Mucosa of descending colon (tissue), 3 donors: ENCODE data around the gene AKAP5. TPM values are rescaled to one million over a fixed set of nuclear protein-coding genes. Genes with fewer than 3 reads are reported as not detected.
A peak's percentile ranks its signal among the peaks of the same experiment; 100 is the strongest.

Source experiments
- ATAC-seq: fragments of 200-7000 bp; cut with Tn5 transposase; one replicate; pipeline ENCODE4 v1.9.1; 2020; ENCODE audit warnings: mild to moderate bottlenecking, moderate library complexity
- DNase-seq, 3 donors: peaks; one replicate each; pipeline ENCODE4 v3.0.0-alpha.2; 2020
- H3K36me3 ChIP-seq: fragments of 200-600 bp; one replicate; pipeline ENCODE4 v1.8.0; 2021; ENCODE audit warnings: low read depth, mild to moderate bottlenecking
- H3K4me1 ChIP-seq: fragments of 200-600 bp; one replicate; pipeline ENCODE4 v1.8.0; 2021; ENCODE audit warnings: low read depth, mild to moderate bottlenecking
- H3K4me3 ChIP-seq: fragments of 200-600 bp; one replicate; pipeline ENCODE4 v1.8.0; 2021; ENCODE audit warnings: mild to moderate bottlenecking
- H3K9me3 ChIP-seq: fragments of 200-600 bp; one replicate; pipeline ENCODE4 v1.8.0; 2021; ENCODE audit warnings: mild to moderate bottlenecking
- intact Hi-C, 2 donors: fragments of 100-400 bp; cut with DNase I in 1 of 2; cut with micrococcal nuclease in 1 of 2; formaldehyde crosslinking; loops; one replicate each; pipeline versions ENCODE4 v1.11.0 to v1.11.1; 2022; cut with DNase I, micrococcal nuclease
- total RNA-seq, 3 donors: library from RNA; stranded (reverse); fragmentation: NEBNext Ultra II Directional in 2 of 3; extraction: Animal tissue kit (Norgen Biotek cat#: 25700) in 2 of 3; gene quantifications; one replicate each; pipeline versions ENCODE4 v1.2.1 to v1.2.4, GENCODE V29; 2021 to 2023
- TF ChIP-seq, protein P1 (sequence below): fragments of 200-600 bp; IDR thresholded peaks from one replicate; pipeline ENCODE4 v1.8.0; 2022; ENCODE audit warnings: antibody characterized with exemption, mild to moderate bottlenecking
- donor health status: DM: no; HTN: no; CAD: no; lungs with moderate emphysema.
- donor health status: DM: no; HTN: no; CAD: no.
- donor health status: DM: no; HTN: yes; CAD: no.

Gene AKAP5
- total RNA-seq, 3 donors from 2014 or later: 3.9 to 8.0 (median 7.4) TPM

DNA sequence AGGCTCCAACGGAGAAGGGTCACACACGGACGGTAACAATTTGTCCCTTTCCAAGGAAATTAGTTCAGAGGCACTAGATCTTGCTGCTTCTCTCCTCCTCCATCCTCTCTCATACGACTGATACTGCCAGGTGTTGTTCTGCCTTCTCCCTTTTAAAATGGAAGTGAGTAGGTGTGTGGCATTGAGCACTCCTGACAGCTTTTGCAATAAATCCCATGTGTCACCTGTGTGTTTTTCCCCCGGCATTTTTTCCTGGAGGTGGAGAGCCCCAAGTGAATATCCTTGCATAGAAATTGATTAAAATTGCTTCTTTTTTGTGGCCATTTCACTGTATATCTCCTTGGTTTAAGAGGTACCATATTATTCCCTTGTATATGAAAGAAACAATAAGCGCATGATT lies 26.2 kb upstream of the AKAP5 start:
- ATAC-seq (no peak), DNase-seq (no peak)
- intact Hi-C loops: no loop called here
- peaks cover 6% of the 10 kb centered on the region for H3K4me1 ChIP-seq
- TF ChIP-seq, protein P1, sequence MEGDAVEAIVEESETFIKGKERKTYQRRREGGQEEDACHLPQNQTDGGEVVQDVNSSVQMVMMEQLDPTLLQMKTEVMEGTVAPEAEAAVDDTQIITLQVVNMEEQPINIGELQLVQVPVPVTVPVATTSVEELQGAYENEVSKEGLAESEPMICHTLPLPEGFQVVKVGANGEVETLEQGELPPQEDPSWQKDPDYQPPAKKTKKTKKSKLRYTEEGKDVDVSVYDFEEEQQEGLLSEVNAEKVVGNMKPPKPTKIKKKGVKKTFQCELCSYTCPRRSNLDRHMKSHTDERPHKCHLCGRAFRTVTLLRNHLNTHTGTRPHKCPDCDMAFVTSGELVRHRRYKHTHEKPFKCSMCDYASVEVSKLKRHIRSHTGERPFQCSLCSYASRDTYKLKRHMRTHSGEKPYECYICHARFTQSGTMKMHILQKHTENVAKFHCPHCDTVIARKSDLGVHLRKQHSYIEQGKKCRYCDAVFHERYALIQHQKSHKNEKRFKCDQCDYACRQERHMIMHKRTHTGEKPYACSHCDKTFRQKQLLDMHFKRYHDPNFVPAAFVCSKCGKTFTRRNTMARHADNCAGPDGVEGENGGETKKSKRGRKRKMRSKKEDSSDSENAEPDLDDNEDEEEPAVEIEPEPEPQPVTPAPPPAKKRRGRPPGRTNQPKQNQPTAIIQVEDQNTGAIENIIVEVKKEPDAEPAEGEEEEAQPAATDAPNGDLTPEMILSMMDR: no peak
- H3K9me3 ChIP-seq: no peaks in the 10 kb centered on the region
- H3K36me3 ChIP-seq: no peaks in the 10 kb centered on the region
- H3K4me3 ChIP-seq: no peak overlapping the region

DNA sequence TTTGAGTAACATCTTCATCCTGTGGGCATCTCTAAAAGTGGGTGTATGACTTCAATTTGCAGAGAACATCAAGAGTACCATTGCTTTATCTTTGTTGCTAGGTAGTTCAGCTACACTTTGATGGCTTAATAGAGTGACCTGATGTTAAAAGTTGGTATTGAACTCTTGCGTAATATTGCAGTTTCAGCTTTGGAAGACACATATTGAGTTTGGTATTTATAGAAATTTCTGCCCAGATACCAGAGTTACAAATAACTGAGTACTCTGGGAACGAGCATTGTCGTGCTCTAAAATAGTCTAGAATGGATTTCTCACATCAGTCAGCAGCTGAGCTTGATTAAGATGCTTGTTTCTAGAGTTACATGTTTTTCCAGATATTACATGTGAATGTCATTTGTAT lies 24.8 kb upstream of the AKAP5 start:
- intact Hi-C loops: no loop called here

DNA sequence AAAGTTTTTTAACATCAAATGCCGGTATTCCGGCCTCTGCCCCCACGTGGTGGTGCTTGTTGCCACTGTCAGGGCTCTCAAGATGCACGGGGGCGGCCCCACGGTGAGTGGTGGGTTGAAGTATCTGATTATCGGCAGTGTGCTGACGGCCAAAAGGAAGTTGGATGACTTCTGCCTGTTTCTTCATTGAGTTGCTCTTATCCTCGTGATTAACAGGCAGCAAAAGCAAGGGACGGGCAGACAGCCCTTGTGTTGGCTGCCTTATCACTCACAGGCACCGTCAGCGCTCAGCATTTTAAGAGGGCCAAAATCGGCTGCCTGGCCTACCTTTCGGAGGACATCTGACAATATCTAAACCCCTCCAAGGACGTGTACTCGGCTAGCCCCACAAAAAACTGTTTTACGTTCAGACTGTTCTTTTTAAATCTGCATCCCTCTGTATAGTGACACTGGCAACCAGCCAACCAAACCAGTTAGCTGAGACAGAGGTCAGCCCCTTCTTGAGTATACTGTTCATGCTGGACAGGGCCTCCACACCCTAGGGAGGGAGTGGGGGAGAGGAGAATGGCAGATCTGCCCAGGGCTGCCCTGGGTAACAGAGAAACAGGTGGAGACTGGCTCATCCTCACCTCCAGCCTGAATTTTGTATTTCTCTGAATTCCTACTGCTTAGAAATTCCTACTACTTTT lies 22.9 kb upstream of the AKAP5 start:
- TF ChIP-seq, protein P1: no peak
- ATAC-seq (no peak), DNase-seq (no peak)
- H3K4me3 ChIP-seq: no peak overlapping the region
- intact Hi-C loops: no loop called here
- peaks cover 6% of the 10 kb centered on the region for H3K4me1 ChIP-seq
- H3K36me3 ChIP-seq: no peaks in the 10 kb centered on the region
- H3K9me3 ChIP-seq: no peaks in the 10 kb centered on the region

More for the DNA sequence above, 24.8 kb upstream of the AKAP5 start:
- no peaks in the 10 kb centered on the region for H3K36me3 ChIP-seq
- no peak overlapping the region for H3K4me3 ChIP-seq
- ATAC-seq: no peak
- no peaks in the 10 kb centered on the region for H3K9me3 ChIP-seq
- TF ChIP-seq, protein P1: no peak
- DNase-seq: no peak
- H3K4me1 ChIP-seq: peaks cover 6% of the 10 kb centered on the region

DNA sequence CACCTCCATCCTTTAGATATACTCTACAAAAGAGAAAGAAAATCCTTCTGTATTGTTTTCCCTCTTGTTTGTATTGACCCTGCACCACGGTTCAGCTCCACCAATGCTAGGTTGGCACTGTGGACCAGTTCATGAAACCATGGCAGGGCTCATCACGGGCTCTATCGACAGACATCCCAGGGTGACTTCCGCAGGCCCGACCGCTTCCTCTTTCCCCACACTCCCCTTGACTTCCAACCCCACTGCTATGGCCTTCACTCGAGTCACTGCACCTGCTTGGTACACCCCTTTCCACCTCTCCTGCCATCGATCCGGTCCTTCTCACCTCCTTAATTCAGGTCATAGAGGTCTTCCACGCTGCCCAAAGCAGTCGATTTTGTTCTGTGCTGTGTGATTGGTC lies 21.2 kb upstream of the AKAP5 start:
- H3K4me3 ChIP-seq: no peak overlapping the region
- H3K4me1 ChIP-seq: peaks cover 1% of the 10 kb centered on the region
- H3K36me3 ChIP-seq: no peaks in the 10 kb centered on the region
- TF ChIP-seq, protein P1: no peak
- no peaks in the 10 kb centered on the region for H3K9me3 ChIP-seq
- intact Hi-C loops: no loop called here
- DNase-seq: no peak
- peak; percentile 27 for ATAC-seq

DNA sequence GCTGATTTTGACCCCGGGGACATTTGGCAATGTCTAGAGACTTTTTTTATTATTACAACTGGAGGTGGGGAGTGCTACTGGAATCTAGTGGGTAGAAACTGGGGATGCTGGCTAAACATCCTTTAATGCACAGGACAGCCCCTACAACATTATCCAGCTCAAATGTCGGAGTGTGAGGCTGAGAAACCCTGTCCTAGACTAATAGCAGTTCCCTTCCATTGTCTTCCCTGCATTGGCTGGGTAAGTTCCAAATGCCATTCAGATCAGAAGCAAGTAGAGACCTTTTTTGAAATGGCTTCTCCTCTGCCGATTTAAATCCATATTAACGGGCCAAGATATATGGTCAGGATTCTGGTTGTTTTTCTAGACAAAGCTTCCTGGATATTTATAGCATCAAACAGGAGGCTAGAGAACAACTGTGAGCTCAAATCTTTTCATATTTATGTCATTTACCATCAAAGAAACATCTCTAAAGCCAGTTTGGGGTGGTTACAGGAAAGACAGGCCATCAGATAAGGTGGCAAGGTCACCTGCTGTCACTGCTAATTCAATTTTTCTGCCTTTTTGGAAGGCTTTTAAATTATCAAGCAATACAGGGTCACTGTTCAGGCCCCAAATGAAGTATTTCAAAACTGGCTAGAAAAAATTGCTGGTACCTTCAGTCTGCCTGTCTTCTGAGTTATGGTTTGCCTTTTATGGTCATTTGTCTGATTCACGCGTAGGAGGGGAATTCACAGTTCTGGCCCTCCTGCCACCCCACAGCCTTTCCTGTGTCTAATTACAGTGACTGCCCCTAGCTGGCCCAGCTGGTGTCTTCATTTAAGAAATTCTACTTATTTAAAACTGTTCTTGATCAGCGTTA lies 20.1 kb upstream of the AKAP5 start:
- Histone ChIP-seq H3K9me3 (no peaks in the 10 kb centered on the region), H3K4me1 (no peaks in the 10 kb centered on the region), H3K36me3 (no peaks in the 10 kb centered on the region), H3K4me3 (no peak overlapping the region)
- DNase-seq (peak in 1 of 3 donors; percentile 41), ATAC-seq (peak; percentile 78)
- intact Hi-C loops: no loop called here
- TF ChIP-seq, protein P1: no peak
